Ishikawa (cell line): ENCODE data around the gene ITGBL1.

Experiments used
- CEBPB ChIP-seq: IDR thresholded peaks from 2 replicates; pipeline ENCODE4 v1.6.1; 2012
- CREB1 ChIP-seq: IDR thresholded peaks from 2 replicates; pipeline ENCODE4 v1.6.1; 2012; ENCODE audit warnings: low read depth
- EGR1 ChIP-seq: IDR thresholded peaks from 2 replicates; pipeline ENCODE4 v1.6.1; 2012
- EP300 ChIP-seq: IDR thresholded peaks from 2 replicates; pipeline ENCODE4 v1.6.1; 2012; ENCODE audit warnings: borderline replicate concordance
- FOXM1 ChIP-seq: IDR thresholded peaks from 2 replicates; pipeline ENCODE4 v1.6.1; 2012; ENCODE audit warnings: low read depth, borderline replicate concordance
- NFIC ChIP-seq: IDR thresholded peaks from 2 replicates; pipeline ENCODE4 v1.6.1; 2012
- RAD21 ChIP-seq: IDR thresholded peaks from 2 replicates; pipeline ENCODE4 v1.6.1; 2012; ENCODE audit warnings: low read depth
- TAF1 ChIP-seq: IDR thresholded peaks from 2 replicates; pipeline ENCODE4 v1.6.1; 2012; ENCODE audit warnings: low read depth, mild to moderate bottlenecking
- TCF12 ChIP-seq: IDR thresholded peaks from 2 replicates; pipeline ENCODE4 v1.6.1; 2012; ENCODE audit warnings: low read depth
- TEAD4 ChIP-seq: IDR thresholded peaks from 2 replicates; pipeline ENCODE4 v1.6.1; 2012
- YY1 ChIP-seq: IDR thresholded peaks from 2 replicates; pipeline ENCODE4 v1.6.1; 2012; ENCODE audit warnings: low read depth
- ZBTB7A ChIP-seq: IDR thresholded peaks from 2 replicates; pipeline ENCODE4 v1.6.1; 2012; ENCODE audit warnings: low read depth
- TF ChIP-seq, protein P1 (sequence below): IDR thresholded peaks from 2 replicates; pipeline ENCODE4 v1.6.1; 2012
- TF ChIP-seq, protein P2 (sequence below): IDR thresholded peaks from 2 replicates; pipeline ENCODE4 v1.6.1; 2012; ENCODE audit warnings: low read depth, mild to moderate bottlenecking
- TF ChIP-seq, protein P3 (sequence below): IDR thresholded peaks from 2 replicates; pipeline ENCODE4 v1.6.1; 2012

Gene ITGBL1

DNA sequence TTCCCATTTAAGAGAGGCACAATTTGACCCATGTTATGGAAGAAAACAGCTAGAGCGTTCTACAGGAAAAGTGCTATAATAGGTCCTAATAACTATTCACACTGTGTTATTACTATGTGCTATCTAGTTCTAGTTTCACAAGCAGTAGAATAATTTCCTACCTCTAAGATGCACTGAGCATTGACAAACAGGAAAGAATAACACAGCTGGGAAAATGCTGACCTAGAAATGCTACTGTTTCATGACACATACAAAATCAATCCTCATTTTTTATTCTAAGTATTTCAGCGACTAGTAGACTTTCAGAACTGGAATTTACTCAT is 259.5 kb downstream of the ITGBL1 start:
- TF ChIP-seq NFIC, result no peak
- no peak for TF ChIP-seq EGR1
- no peak for TF ChIP-seq FOXM1
- no peak for TF ChIP-seq EP300
- TF ChIP-seq, protein P1, sequence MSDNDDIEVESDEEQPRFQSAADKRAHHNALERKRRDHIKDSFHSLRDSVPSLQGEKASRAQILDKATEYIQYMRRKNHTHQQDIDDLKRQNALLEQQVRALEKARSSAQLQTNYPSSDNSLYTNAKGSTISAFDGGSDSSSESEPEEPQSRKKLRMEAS, result no peak
- TF ChIP-seq TAF1, result no peak
- TF ChIP-seq, protein P2, sequence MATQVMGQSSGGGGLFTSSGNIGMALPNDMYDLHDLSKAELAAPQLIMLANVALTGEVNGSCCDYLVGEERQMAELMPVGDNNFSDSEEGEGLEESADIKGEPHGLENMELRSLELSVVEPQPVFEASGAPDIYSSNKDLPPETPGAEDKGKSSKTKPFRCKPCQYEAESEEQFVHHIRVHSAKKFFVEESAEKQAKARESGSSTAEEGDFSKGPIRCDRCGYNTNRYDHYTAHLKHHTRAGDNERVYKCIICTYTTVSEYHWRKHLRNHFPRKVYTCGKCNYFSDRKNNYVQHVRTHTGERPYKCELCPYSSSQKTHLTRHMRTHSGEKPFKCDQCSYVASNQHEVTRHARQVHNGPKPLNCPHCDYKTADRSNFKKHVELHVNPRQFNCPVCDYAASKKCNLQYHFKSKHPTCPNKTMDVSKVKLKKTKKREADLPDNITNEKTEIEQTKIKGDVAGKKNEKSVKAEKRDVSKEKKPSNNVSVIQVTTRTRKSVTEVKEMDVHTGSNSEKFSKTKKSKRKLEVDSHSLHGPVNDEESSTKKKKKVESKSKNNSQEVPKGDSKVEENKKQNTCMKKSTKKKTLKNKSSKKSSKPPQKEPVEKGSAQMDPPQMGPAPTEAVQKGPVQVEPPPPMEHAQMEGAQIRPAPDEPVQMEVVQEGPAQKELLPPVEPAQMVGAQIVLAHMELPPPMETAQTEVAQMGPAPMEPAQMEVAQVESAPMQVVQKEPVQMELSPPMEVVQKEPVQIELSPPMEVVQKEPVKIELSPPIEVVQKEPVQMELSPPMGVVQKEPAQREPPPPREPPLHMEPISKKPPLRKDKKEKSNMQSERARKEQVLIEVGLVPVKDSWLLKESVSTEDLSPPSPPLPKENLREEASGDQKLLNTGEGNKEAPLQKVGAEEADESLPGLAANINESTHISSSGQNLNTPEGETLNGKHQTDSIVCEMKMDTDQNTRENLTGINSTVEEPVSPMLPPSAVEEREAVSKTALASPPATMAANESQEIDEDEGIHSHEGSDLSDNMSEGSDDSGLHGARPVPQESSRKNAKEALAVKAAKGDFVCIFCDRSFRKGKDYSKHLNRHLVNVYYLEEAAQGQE, result no peak
- no peak for TF ChIP-seq RAD21
- TF ChIP-seq TEAD4, result no peak
- no peak for TF ChIP-seq CREB1
- TF ChIP-seq, protein P3, sequence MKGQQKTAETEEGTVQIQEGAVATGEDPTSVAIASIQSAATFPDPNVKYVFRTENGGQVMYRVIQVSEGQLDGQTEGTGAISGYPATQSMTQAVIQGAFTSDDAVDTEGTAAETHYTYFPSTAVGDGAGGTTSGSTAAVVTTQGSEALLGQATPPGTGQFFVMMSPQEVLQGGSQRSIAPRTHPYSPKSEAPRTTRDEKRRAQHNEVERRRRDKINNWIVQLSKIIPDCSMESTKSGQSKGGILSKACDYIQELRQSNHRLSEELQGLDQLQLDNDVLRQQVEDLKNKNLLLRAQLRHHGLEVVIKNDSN, result no peak
- no peak for TF ChIP-seq CEBPB
- no peak for TF ChIP-seq ZBTB7A
- no peak for TF ChIP-seq YY1
- TF ChIP-seq TCF12, result no peak

DNA sequence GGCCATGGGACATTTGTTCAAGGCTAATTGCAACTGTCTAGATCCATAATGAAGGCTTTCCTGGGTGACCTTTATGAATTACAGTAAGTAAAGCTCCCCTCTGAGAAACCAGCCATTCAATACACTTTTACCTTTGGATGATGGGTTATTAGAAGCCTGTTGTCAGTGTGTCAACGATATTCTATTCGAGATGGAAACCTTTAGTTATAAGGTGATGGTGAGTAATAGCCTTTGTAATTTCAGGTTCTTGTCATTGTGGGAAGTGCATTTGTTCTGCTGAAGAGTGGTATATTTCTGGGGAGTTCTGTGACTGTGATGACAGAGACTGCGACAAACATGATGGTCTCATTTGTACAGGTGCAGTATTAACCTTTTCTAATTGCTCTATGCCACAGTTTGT is 261.7 kb downstream of the ITGBL1 start:
- TF ChIP-seq CREB1, result no peak
- no peak for TF ChIP-seq NFIC
- TF ChIP-seq TEAD4, result no peak
- no peak for TF ChIP-seq ZBTB7A

DNA sequence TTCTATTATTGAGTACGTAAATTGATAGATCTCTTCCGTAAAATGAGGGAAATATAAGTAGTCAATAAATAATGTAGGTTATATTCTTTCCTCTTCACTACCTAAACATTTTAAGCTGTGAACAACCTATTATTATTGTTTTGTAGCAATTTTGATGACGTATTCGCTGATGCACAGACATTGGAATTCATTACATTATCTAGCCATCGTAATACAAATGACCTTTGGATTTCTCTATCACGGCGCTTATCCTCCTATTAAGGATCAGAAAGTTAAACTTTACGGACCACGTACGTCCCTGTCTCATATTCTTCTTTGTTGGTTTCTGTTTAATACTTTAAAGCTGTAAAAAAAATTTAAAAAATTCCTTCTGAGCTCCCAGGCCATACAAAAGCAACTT is 264.9 kb downstream of the ITGBL1 start:
- no peak for TF ChIP-seq RAD21
- TF ChIP-seq CREB1, result no peak

DNA sequence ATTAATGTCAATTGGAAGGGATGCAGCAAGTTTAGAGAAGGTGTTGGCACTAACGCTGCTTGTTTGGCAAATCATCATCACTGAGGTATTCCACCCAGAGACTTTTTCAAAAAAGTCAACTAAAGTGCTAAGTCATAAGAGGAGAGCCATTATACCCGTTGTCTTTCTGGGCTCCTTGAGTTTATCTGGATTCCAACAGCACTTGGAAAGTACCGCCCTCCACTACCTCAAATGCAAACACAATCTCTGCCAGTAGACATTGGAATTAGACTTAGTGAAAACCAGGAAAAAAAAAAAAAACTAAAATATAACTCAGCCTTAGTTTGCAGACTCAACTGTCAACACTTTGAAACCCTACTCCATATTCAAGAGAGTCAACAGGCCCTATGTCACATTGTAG is 266.0 kb downstream of the ITGBL1 start:
- TF ChIP-seq TAF1, result no peak
- TF ChIP-seq, protein P1, result no peak
- no peak for TF ChIP-seq YY1
- no peak for TF ChIP-seq TEAD4
- no peak for TF ChIP-seq FOXM1
- TF ChIP-seq, protein P2, result no peak

DNA sequence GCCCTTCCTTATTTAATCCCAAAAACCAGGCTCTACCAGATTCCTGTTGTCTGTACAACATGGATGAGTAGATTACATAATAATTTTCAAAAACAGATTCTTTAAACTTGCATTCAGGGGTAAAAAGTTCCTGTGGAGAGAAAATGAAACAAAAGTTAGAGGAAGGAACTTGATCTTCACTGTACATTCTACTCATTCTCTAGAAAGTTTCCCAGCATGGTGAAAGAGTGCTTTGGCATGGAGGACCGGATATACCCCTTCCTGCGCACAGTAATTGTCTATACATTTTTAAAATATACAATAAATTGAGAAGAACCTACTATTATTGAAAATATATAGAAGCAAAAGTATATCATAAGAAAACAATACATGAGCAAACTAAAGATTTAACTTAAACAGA is 274.2 kb downstream of the ITGBL1 start:
- TF ChIP-seq EP300 (no peak), CREB1 (no peak), FOXM1 (no peak), TCF12 (no peak), ZBTB7A (no peak), RAD21 (no peak), EGR1 (no peak), YY1 (no peak), CEBPB (no peak), TEAD4 (no peak), NFIC (no peak), TAF1 (no peak)
- TF ChIP-seq, protein P1, result no peak
- TF ChIP-seq, protein P2, result no peak
- TF ChIP-seq, protein P3, result no peak
